SJCRH30 (cell line): ENCODE measurements around the gene WAPL. TPM values are rescaled to one million over a fixed set of nuclear protein-coding genes. Genes with fewer than 3 reads are reported as not detected.
"Not testable (repeated sequence)": the region's sequence is repeated elsewhere in the genome, so short reads cannot be mapped to it uniquely, and the experiment has no call there.

Experiments
- DNase-seq, 2 experiments: peaks; one replicate each; pipeline ENCODE4 v3.0.0-alpha.2; 2015 to 2020
- H3K27ac ChIP-seq: fragments of 250-450 bp; sonication (Bioruptor Pico); 2 replicates; pipeline ENCODE4 v1.5.1; 2020; ENCODE audit warnings: mild to moderate bottlenecking, moderate library complexity
- H3K27me3 ChIP-seq: fragments of 250-450 bp; sonication (Bioruptor Pico); 2 replicates; pipeline ENCODE4 v1.5.1; 2020; ENCODE audit warnings: mild to moderate bottlenecking, moderate library complexity
- H3K36me3 ChIP-seq: fragments of 250-450 bp; sonication (Bioruptor Pico); 2 replicates; pipeline ENCODE4 v1.5.1; 2020; ENCODE audit warnings: mild to moderate bottlenecking, moderate library complexity
- H3K4me1 ChIP-seq: fragments of 250-450 bp; sonication (Bioruptor Pico); 2 replicates; pipeline ENCODE4 v1.5.1; 2020; ENCODE audit warnings: mild to moderate bottlenecking, moderate library complexity
- H3K4me3 ChIP-seq: fragments of 250-450 bp; sonication (Bioruptor Pico); 2 replicates; pipeline ENCODE4 v1.5.1; 2020; ENCODE audit warnings: mild to moderate bottlenecking, moderate library complexity
- H3K9me3 ChIP-seq: fragments of 250-450 bp; sonication (Bioruptor Pico); replicated peaks from 2 replicates; pipeline ENCODE4 v1.5.1; 2020; ENCODE audit warnings: mild to moderate bottlenecking, moderate library complexity
- total RNA-seq: library from RNA; depleted of rRNA; stranded (reverse); fragments of >200 nt; shearing (Covaris generic); gene quantifications from 2 replicates; pipeline ENCODE4 v1.2.3, GENCODE V29; 2014

WAPL gene
- total RNA-seq, 1 experiment from 2014 or later: 38.0 TPM

DNA sequence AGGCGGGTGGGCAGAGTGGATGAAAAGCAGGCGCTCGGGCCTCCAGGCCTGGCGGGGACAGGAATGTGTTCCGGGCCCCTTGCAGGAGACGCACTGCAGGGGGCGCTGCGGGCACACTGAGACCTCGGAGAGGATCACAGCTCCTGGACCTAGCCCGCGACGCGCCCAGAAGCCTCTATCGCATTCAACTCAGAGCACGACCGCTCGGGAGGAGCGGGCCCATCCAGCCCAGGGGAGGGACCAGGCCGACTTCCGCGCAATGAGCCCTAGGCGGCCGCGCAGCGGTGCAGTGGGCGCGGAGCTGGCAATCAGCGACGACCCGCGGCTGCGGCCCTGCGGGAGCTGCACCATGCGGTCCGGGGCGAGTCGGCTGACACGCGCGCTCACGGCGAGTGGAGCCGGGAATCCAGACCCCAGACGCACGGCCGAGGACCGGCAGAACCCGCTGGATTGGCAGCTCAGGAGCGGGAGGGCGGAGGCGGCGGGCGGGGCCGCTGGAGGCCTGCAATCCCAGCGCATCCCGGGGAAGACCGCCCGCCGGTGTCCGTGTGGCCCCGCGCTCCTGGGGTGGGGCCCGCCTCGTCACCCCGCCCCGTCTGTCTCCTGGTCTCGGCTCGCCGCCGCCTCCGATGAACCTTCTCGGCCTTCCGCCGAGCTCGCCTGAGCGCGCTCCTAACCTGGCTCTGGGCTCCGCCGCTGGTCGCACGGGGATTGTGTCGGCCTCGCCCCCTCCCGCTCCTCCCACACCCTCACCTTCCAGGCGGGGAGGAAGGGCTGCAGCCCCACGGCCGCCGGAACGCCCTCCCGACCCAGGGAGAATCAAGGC is 121.5 kb downstream of the WAPL start:
- no peaks in the 10 kb centered on the region for H3K27me3 ChIP-seq
- H3K4me3 ChIP-seq: peak overlapping the region; percentile 72
- no peaks in the 10 kb centered on the region for H3K9me3 ChIP-seq
- H3K4me1 ChIP-seq: no peaks in the 10 kb centered on the region
- H3K36me3 ChIP-seq: no peaks in the 10 kb centered on the region
- DNase-seq: peak; percentile 91 to 95
- H3K27ac ChIP-seq: peak overlapping the region; percentile 16; the same call in 1 of the 2 replicates

DNA sequence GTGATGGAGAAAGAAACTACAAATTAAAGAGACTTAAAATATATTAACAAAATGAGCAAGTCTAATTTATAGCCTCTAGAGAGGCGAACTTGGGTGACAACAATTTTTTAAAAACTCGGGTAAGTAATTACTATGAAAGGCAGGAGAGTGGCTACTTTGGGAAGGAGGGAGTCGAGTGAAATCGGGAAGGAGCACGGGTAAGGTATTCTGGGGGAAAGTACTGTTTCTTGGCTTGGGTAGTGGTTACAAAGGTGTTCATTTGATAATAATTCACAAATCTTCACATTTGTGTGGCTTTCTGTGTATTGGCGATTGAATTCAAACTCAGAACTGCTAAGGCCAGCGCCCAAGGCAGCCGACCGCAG is 122.1 kb downstream of the WAPL start:
- Histone ChIP-seq H3K4me1 (no peaks in the 10 kb centered on the region), H3K9me3 (no peaks in the 10 kb centered on the region), H3K4me3 (peak overlapping the region; percentile 72), H3K27me3 (no peaks in the 10 kb centered on the region), H3K27ac (no peak overlapping the region), H3K36me3 (no peaks in the 10 kb centered on the region)
- DNase-seq: no peak

DNA sequence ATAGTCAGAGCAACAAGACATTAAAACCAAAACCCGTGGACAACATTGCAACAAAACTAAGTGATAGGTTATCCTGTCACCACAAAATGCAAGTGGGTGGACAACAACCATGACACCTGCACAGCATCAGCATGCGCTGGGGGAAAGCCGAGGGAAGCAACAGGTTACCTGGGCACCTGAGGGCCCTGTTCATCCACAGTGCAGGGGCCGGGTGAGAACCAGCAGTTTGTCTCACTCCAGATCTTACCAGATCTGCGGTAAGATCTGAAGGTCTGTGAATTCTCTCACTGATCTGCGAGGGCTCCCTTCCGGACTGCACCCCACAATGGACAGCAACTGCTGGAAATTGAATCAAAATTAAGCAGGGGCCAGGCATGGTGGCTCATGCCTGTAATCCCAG is 124.5 kb downstream of the WAPL start:
- H3K9me3 ChIP-seq: no peaks in the 10 kb centered on the region
- DNase-seq: no peak
- no peaks in the 10 kb centered on the region for H3K27me3 ChIP-seq
- H3K27ac ChIP-seq: no peak overlapping the region
- no peaks in the 10 kb centered on the region for H3K4me1 ChIP-seq
- no peaks in the 10 kb centered on the region for H3K36me3 ChIP-seq
- H3K4me3 ChIP-seq: no peak overlapping the region

DNA sequence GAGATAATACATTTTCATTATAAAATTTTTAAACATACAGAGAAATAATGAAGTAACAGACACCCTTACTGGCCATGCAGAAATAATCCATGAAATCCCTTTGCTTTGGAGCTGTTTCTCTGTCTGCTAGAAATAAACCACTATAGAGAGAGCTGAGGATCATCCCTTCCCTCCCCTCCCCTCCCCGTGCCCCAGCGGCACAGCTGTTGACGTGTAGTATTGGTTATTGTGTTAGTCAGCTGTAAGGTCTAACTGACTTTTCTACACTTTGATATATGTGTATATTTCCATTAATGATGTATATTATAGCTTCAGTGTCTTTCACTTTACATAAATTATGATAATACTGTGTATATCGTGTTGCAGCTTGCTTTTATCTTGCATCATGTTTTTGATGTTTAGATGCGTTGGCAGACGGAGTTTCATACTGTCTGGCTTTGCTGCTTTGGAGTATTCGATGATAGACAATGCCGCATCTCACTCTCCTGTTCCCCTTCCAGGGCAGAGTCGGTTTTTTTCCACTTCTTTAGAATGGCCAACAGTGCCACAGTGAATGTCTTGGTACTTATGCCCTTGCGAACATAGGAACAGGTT is 127.6 kb downstream of the WAPL start:
- Histone ChIP-seq H3K4me1 (no peaks in the 10 kb centered on the region), H3K36me3 (no peaks in the 10 kb centered on the region), H3K27ac (no peak overlapping the region), H3K9me3 (no peaks in the 10 kb centered on the region), H3K27me3 (no peaks in the 10 kb centered on the region), H3K4me3 (no peak overlapping the region)
- no peak for DNase-seq

DNA sequence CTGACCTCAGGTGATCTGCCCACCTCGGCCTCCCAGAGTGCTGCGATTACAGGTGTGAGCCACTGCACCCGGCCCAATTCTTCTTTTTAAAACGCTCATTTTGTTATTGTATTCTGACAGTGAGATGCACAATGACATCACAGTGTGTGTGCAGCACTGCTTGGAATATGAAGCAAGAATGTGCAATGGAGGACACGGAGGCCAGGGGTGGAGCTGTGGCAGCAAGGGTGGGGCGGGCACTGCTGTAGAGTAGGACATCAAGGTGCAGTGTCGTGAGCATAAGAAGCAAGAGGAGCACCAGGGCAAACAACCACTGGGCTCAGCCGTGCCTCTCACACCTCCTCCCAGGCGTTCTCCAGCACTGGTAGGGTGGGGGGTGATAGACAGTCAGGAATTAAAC is 128.2 kb downstream of the WAPL start:
- H3K36me3 ChIP-seq: no peaks in the 10 kb centered on the region
- no peak overlapping the region for H3K27ac ChIP-seq
- no peaks in the 10 kb centered on the region for H3K9me3 ChIP-seq
- no peak for DNase-seq
- no peaks in the 10 kb centered on the region for H3K4me1 ChIP-seq
- H3K4me3 ChIP-seq: no peak overlapping the region
- no peaks in the 10 kb centered on the region for H3K27me3 ChIP-seq

DNA sequence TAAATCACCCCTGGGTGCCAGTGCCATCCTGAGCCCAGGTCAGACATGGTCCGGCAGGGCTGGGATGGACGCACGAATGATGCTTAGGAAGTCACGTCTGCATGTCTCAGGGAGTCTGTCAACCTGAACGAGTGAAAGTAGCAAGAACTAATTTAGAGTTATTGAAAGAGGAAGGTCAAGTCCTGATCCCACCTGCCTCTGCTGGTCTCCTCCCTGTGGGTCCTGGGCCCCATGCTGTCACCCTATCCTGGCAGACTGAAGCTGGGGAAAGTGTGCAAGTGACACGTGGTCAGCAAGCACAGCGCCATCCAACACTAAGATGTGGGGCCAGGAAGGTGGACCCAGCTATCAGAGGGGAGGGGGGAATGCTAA is 128.9 kb downstream of the WAPL start:
- H3K36me3 ChIP-seq: no peaks in the 10 kb centered on the region
- no peak overlapping the region for H3K4me3 ChIP-seq
- H3K27ac ChIP-seq: no peak overlapping the region
- no peaks in the 10 kb centered on the region for H3K4me1 ChIP-seq
- no peaks in the 10 kb centered on the region for H3K9me3 ChIP-seq
- DNase-seq: no peak
- H3K27me3 ChIP-seq: no peaks in the 10 kb centered on the region

DNA sequence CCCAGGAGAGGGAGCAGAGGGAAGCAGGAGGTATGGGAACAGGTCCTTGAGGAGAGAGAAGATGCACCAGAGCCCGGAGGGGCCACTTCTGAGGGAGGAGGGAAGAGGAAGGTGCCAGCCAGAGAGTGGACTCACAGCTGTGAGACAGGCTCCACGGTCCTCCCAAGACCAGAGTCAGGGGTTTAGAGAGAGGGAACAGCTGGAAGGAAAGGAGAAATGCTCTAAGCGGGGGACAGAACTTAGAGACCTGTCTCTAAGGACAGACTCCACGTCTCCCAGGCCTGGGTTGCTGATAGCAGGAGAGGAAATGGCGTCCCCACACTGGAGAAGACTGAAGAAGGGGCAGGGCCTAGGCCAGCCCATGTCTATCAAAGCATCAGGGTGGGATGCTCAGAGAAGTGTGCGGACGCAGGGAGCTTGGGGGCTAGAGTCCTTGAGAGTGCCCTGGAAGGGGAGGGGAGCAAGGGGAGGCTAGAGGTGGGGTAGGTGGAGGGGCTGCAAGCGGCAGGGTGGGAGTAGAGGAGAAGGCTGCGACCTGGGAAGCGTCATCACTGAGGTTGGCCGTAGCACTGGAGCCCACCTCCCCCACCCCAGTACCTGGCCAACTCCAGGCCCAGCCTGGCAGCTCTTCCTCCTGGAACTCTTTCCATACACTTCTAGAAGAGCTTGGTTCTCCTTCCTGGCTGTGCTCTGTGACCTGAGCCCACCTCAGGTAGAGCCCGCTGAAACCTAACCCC is 129.4 kb downstream of the WAPL start:
- Histone ChIP-seq H3K36me3 (no peaks in the 10 kb centered on the region), H3K4me1 (no peaks in the 10 kb centered on the region), H3K27ac (no peak overlapping the region), H3K4me3 (no peak overlapping the region), H3K27me3 (no peaks in the 10 kb centered on the region), H3K9me3 (no peaks in the 10 kb centered on the region)
- DNase-seq: no peak

DNA sequence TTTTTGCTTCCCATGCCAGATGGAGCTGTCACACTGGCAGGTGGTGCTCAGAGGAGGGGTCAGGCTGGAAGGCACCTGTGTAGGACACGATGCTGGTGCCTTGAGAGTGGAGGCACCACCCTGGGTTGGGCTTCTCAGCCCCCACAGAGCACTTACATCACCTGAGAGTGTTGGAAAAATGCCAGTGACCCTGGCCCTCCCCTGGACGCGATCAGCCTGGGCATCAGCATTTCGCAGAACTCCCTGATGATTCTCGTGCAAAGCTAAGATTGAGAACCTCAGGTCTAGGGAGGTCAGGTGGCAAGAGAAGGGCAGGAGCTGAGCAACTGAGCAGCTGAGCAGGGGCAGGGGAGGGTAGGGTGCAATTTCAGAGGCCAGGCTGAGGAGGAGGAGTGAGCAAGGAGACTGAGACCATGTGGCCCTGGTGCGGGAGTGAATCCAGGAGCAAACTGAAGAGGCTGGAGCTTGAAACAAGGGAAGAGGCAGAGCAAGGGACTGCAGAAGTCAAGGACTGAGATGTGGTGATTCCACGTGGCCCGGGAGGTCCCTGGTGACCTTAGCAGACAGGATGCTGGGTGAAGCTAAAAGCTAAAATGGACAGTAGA is 130.3 kb downstream of the WAPL start:
- Histone ChIP-seq H3K9me3 (no peaks in the 10 kb centered on the region), H3K27me3 (no peaks in the 10 kb centered on the region), H3K4me1 (no peaks in the 10 kb centered on the region), H3K4me3 (no peak overlapping the region), H3K27ac (no peak overlapping the region), H3K36me3 (no peaks in the 10 kb centered on the region)
- no peak for DNase-seq

DNA sequence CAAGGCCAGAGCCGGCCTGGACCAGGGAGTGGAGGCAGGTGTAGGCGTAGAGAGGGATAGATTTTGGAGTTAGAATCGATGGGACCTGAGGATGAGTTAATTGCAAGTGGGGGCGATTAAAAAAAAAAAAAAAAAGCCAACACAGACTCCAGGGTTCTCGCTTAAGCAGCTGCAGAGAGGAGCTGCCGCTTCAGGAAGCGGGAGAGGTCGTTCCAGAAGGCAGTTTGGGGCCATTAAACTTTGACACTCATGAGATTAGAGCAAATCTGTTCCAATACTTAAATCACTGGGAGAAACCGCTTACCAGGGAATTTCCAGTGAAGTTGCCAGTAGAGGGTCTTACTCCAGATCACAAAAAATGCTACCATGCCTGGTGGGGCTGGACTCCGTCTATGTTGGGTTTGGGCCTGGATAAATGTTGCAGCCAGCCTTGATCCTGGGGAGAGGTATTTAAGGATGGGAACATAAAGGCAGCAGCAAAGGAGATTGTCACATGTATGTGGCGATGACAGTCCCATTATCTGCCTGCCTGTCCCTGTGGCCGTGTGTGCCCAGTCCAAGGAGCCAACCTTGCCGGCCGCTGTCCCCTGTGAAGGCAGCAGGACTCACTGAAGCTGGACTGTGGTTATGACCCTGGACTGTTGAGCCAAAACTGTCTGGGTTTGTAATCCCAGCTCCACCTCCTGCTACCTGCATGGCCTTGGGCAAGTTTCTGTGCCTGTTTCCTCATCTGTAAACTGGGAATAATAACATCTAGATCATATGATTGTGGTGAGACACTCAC is 131.1 kb downstream of the WAPL start:
- no peaks in the 10 kb centered on the region for H3K36me3 ChIP-seq
- no peak overlapping the region for H3K27ac ChIP-seq
- DNase-seq: no peak
- H3K4me1 ChIP-seq: no peaks in the 10 kb centered on the region
- H3K9me3 ChIP-seq: no peaks in the 10 kb centered on the region
- no peaks in the 10 kb centered on the region for H3K27me3 ChIP-seq
- H3K4me3 ChIP-seq: no peak overlapping the region

DNA sequence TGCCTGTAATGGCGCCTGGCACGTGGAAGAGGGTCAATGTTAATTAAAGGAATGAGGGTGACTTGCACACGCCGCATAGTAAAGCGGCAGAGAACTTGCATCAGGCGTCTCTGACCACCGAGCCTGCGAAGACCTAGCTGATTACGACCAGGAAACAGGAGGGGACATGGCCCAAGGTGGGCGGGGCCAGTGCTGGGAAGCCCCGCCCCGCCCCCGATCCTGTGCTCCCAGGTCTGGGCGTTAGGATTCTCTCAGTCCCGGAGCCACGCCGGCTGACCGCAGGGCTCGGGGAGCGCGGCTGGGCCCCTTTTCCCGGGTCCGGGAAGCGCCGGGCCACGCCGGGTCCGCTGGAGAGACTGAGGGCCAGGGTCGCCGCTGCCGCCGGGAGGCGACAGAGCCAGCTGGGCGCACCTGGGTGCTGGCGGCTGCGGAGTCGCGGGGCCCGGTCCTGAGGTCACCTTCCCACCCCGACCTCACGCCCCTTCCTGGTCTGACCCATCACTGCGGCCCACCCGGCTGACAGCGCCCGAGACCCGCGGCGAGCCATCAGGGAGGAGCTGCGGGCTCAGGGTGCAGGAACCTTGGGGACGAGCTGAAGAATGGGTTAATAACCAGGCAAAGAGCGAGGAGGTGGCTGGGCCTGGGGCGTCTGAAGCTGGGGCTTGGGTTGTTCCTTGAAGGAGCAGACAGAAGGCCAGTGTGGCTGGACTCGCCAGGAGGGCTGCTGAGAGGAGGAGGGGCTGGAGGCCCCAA is 132.0 kb downstream of the WAPL start:
- H3K27ac ChIP-seq: no peak overlapping the region
- no peaks in the 10 kb centered on the region for H3K36me3 ChIP-seq
- H3K4me1 ChIP-seq: no peaks in the 10 kb centered on the region
- no peak overlapping the region for H3K4me3 ChIP-seq
- no peaks in the 10 kb centered on the region for H3K9me3 ChIP-seq
- DNase-seq: no peak
- no peaks in the 10 kb centered on the region for H3K27me3 ChIP-seq

DNA sequence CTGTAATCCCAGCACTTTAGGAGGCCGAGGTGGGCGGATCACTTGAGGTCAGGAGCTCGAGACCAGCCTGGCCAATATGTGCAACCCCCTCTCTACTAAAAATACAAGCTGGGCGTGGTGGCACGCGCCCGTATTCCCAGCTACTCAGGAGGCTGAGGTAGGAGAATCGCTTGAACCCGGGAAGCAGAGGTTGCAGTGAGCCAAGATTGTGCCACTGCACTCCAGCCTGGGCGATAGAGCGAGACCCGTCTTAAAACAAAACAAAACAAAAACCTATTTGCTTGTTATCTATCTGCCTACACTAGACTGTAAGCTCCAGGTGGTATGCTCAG is 132.5 kb downstream of the WAPL start:
- H3K36me3 ChIP-seq, H3K9me3 ChIP-seq, H3K4me3 ChIP-seq, DNase-seq, H3K27ac ChIP-seq, H3K4me1 ChIP-seq, H3K27me3 ChIP-seq: not testable (repeated sequence)

DNA sequence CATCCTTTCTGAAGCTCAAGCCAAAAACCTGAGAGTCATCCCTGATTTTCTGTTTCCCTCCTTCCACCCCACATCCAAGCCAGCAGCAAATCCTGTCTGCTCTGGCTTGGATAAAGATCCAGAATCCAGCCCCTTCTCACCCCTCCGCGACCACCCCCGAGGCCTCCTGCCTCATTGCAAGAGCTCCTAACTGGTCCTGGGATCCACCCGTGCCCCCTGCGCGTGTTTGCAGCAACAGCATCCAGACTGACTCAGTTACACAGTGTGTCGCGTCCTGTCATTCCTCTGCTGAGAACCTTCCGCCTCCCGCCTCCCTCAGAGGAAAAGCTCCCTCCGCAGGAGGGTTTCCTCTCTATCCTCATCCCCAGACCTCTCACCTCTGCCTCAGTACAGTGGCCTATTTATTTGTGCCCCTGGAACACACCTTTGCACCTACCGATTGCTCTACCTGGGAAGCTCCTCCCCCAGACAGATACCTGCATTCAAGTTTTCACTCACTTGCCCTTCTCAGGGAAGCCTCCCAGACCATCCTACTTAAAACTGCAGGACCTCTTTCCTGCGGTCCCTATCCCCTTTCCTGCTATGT is 133.4 kb downstream of the WAPL start:
- no peak overlapping the region for H3K4me3 ChIP-seq
- no peaks in the 10 kb centered on the region for H3K27me3 ChIP-seq
- H3K36me3 ChIP-seq: no peaks in the 10 kb centered on the region
- H3K4me1 ChIP-seq: no peaks in the 10 kb centered on the region
- H3K27ac ChIP-seq: no peak overlapping the region
- no peaks in the 10 kb centered on the region for H3K9me3 ChIP-seq
- no peak for DNase-seq

DNA sequence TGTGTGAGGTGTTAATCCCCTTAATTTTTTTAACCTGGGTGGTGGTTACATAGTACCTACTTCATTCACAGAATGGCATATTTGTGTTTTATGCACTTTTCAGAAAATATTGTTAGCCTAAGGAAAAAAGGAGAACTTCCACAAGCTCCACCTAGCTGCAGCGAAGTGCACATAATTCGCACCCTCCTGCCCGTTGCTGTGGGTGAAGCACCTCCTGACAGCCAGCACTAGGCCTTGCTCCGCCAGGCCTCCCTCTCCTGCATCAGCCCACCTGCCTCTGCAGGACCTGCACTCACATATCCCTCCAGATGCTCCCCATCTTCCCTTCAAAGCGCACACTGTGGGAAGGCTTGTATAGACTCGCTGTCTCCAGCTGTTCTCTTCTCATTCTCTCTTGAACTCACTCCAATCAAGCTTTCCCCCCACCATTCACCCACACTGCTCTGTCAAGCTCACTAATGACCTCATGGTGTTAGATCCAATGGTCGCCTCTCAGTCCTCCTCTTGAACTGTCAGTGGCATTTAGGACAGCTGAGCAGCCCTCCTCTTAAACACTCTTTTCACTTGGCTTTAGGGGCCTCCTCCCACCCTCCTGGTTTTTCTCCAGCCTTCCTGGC is 134.3 kb downstream of the WAPL start:
- Histone ChIP-seq H3K27me3 (no peaks in the 10 kb centered on the region), H3K4me1 (no peaks in the 10 kb centered on the region), H3K9me3 (no peaks in the 10 kb centered on the region), H3K36me3 (no peaks in the 10 kb centered on the region), H3K27ac (no peak overlapping the region), H3K4me3 (no peak overlapping the region)
- no peak for DNase-seq
